HL-60 (cell line): ENCODE measurements around the gene CDT1.

Experiments
- DNase-seq, 2 experiments: peaks; one replicate each; pipeline ENCODE4 v3.0.0-alpha.2; 2010 to 2020; ENCODE audit warnings: low read depth in 1 of 2, low spot score in 1 of 2
- H3K27ac ChIP-seq: fragments of 250-450 bp; sonication (Bioruptor Pico); replicated peaks from 2 replicates; pipeline ENCODE4 v1.5.1; 2020; ENCODE audit warnings: mild to moderate bottlenecking, moderate library complexity
- H3K27me3 ChIP-seq: fragments of 250-450 bp; sonication (Bioruptor Pico); 2 replicates; pipeline ENCODE4 v1.5.1; 2021; ENCODE audit warnings: mild to moderate bottlenecking, moderate library complexity; ENCODE audit not compliant: insufficient read depth, poor library complexity, severe bottlenecking
- H3K4me3 ChIP-seq: replicated peaks from 2 replicates; pipeline ENCODE4 v1.5.1; 2011; ENCODE audit warnings: mild to moderate bottlenecking, control low read depth, low read length; ENCODE audit not compliant: insufficient read depth
- GABPA ChIP-seq: IDR thresholded peaks from 2 replicates; pipeline ENCODE4 v1.6.1; 2012; ENCODE audit warnings: low read depth
- POLR2AphosphoS5 ChIP-seq: IDR thresholded peaks from 2 replicates; pipeline ENCODE4 v1.6.1; 2012; ENCODE audit warnings: low read depth
- SPI1 ChIP-seq: IDR thresholded peaks from 2 replicates; pipeline ENCODE4 v1.6.1; 2012; ENCODE audit warnings: low read depth, mild to moderate bottlenecking, borderline replicate concordance
- long read RNA-seq: library from polyadenylated mRNA; unstranded; transcript quantifications from one replicate; pipeline ENCODE4 v2.0.0, GENCODE V29; 2020
- TF ChIP-seq, protein P1 (sequence below): IDR thresholded peaks from 2 replicates; pipeline ENCODE4 v1.6.1; 2012; ENCODE audit warnings: low read depth; ENCODE audit not compliant: insufficient replicate concordance
- TF ChIP-seq, protein P2 (sequence below): IDR thresholded peaks from one replicate; pipeline ENCODE4 v1.5.1; 2011; ENCODE audit warnings: low read length, control low read depth, inconsistent platforms; ENCODE audit not compliant: insufficient read depth

Gene CDT1
- long read RNA-seq, transcript CDT1-201 (10 exons, 3,240 nt), result major isoform, 27 of 93 reads
- long read RNA-seq, partial matches to known transcripts, result 59 of 93 reads
- long read RNA-seq, other reads (novel, unspliced or antisense), result 7 of 93 reads

DNA sequence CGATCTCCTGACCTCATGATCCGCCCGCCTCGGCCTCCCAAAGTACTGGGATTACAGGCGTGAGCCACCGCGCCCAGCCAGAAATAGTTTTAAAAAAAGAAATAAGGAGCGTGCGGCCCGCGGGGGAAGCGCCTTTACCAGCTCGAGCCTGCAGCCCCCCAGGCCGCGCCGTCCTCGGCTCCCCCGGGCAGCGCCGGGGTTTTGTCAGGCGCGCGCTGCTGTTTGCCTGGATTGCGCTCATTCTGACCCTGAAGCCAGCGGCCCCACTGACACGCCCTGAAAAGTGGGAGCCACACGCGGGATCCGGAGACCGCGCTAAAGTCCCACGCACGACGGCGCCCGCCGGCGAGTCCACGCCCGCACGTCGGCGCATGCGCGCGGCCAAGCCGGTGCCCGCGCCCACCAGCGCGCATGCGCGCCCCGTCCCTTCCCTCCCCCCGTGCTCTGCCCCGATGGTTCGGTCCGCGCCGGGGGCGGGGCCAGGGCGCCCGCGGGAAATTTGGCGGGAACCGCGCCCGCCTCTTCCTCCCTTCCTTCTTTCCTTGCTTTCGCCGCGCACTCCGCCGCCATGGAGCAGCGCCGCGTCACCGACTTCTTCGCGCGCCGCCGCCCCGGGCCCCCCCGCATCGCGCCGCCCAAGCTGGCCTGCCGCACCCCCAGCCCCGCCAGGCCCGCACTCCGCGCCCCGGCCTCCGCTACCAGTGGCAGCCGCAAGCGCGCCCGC lies at the start of gene CDT1:
Gene CDT1 (plus strand): TSS at position 526 of the 724 bp plus-strand sequence. CDS start 43 bp downstream, at position 569.
- DNase-seq, result peak in 1 of 2 experiments; percentile 55
- peak; percentile 39; the same call in 1 of the 2 replicates for TF ChIP-seq SPI1
- TF ChIP-seq GABPA, result no peak
- no peaks in the 10 kb centered on the region for H3K27me3 ChIP-seq
- H3K27ac ChIP-seq, result peak within 1 kb of the TSS; percentile 99
- H3K4me3 ChIP-seq, result peak within 1 kb of the TSS; percentile 67

DNA sequence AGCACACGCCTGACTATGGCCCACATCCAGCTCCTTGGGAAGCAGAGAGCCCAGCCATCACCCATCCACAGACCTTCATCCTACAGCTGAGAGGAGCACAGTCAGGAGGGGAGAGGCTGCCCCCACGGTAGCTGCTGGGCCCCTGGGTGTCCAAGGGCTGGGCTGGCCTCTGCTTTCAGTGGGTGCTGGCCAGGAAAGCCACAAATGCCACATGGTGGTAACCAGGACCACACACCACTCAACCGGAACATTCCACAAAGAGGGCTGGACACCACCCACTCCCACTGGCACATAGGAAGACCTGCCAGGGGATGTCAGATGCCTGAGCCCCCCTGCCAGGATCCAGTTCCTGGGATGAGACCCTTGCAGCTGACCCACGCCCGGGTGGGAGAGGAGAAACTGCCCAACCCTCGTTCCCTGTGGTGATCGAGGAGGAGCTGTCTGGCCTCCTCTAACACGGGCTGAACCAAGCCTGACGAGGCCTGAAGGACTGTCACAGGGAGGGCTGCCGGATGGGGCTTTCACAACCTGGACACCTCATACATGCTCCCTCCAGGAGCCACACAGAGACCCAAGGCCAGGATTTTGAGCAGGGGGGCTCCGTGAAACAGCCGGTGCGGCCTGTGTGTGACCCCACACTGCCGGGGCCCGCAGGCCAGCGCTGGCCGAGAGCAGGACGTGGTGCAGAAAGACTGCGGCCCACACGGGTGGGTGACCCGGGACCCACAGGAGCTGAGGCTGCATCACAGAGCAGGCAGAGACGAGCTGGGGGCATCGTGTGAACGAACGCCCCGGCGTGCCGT lies 49.3 kb upstream of the CDT1 start:
- TF ChIP-seq POLR2AphosphoS5 (no peak), SPI1 (no peak), GABPA (no peak)
- TF ChIP-seq, protein P1, sequence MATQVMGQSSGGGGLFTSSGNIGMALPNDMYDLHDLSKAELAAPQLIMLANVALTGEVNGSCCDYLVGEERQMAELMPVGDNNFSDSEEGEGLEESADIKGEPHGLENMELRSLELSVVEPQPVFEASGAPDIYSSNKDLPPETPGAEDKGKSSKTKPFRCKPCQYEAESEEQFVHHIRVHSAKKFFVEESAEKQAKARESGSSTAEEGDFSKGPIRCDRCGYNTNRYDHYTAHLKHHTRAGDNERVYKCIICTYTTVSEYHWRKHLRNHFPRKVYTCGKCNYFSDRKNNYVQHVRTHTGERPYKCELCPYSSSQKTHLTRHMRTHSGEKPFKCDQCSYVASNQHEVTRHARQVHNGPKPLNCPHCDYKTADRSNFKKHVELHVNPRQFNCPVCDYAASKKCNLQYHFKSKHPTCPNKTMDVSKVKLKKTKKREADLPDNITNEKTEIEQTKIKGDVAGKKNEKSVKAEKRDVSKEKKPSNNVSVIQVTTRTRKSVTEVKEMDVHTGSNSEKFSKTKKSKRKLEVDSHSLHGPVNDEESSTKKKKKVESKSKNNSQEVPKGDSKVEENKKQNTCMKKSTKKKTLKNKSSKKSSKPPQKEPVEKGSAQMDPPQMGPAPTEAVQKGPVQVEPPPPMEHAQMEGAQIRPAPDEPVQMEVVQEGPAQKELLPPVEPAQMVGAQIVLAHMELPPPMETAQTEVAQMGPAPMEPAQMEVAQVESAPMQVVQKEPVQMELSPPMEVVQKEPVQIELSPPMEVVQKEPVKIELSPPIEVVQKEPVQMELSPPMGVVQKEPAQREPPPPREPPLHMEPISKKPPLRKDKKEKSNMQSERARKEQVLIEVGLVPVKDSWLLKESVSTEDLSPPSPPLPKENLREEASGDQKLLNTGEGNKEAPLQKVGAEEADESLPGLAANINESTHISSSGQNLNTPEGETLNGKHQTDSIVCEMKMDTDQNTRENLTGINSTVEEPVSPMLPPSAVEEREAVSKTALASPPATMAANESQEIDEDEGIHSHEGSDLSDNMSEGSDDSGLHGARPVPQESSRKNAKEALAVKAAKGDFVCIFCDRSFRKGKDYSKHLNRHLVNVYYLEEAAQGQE, result no peak
- H3K27me3 ChIP-seq, result no peaks in the 10 kb centered on the region
- H3K4me3 ChIP-seq, result no peak overlapping the region
- no peak for DNase-seq
- no peak overlapping the region for H3K27ac ChIP-seq

DNA sequence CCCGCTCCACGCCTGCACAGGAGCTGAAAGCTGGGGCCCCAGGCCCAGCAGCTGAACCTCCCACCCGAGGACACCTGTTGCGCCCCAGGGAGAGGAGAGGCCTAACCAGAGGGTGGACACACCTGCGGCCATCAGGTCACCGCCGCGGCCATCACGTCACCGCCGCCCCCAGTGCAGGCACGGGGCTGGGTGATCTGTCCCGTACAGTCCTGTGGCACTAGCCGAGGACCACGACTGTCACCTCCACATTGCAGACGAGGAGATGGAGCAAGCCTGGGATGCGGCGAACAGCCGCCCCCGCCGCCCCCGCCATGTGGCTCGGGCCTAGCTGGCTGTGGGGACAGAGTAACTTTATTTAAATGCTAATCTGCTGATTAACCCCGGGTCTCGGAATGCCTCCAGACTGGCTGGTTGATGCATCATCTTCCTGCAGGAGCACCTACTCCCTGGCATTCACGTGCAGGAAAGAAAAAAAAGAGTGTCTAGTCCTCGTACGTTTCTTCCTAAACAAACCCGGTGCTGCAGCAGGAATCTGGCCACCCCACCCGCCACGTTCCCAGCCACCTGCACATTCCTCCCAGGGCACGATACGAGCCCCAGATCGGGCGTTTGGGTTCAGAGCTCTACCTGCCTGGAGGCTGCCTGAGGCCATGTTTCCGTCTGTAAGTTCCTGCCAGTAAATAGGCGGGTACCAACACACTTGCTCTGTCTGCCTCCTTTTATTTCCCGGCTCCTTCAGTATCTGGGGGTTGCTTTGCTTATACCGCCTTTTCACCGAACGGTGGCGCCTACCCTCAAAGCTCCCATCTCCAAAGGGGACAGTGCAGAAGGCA lies 48.5 kb upstream of the CDT1 start:
- peak in 1 of 2 experiments; percentile 21 for DNase-seq
- no peak overlapping the region for H3K27ac ChIP-seq
- no peak overlapping the region for H3K4me3 ChIP-seq
- H3K27me3 ChIP-seq, result no peaks in the 10 kb centered on the region
- no peak for TF ChIP-seq POLR2AphosphoS5
- TF ChIP-seq, protein P2, sequence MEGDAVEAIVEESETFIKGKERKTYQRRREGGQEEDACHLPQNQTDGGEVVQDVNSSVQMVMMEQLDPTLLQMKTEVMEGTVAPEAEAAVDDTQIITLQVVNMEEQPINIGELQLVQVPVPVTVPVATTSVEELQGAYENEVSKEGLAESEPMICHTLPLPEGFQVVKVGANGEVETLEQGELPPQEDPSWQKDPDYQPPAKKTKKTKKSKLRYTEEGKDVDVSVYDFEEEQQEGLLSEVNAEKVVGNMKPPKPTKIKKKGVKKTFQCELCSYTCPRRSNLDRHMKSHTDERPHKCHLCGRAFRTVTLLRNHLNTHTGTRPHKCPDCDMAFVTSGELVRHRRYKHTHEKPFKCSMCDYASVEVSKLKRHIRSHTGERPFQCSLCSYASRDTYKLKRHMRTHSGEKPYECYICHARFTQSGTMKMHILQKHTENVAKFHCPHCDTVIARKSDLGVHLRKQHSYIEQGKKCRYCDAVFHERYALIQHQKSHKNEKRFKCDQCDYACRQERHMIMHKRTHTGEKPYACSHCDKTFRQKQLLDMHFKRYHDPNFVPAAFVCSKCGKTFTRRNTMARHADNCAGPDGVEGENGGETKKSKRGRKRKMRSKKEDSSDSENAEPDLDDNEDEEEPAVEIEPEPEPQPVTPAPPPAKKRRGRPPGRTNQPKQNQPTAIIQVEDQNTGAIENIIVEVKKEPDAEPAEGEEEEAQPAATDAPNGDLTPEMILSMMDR, result no peak
- TF ChIP-seq GABPA, result no peak
- TF ChIP-seq, protein P1, result no peak
- TF ChIP-seq SPI1, result no peak

DNA sequence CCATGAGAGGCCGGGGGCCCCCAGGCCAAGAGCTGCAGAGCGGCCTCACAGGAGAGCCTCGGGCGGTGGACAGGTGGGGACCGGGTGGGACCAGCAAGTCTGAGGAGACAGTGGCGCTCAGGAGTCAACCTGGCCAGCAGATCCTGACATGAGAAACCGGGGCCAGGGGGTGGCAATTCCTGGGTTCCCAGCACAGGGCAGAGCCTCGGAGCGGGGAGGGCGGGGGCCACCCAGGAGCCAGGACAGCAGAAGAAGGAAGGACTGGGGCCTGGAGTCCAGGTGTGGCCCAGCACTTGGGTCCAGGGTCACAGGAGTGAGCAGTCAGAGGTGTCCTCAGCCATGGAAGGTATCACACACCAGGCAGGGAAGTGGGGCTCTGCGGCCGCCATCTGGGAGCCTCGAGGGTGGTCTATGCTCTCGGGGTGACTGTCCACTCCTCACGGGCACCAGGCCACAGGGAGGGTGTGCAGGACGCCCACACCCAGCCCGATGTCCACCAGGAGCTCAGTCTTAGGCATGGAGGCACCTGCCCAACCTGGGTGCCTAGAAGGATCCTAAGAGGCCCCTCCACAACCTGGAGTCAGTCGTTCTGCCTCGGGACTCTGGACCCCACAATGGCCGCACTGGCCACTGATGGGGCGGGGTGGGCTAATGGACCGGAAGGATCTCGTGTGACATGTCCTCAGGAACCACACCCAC lies 47.7 kb upstream of the CDT1 start:
- H3K4me3 ChIP-seq, result no peak overlapping the region
- DNase-seq, result no peak
- H3K27me3 ChIP-seq, result no peaks in the 10 kb centered on the region
- no peak overlapping the region for H3K27ac ChIP-seq
- TF ChIP-seq, protein P2, result no peak
- TF ChIP-seq POLR2AphosphoS5 (no peak), GABPA (no peak), SPI1 (no peak)
- TF ChIP-seq, protein P1, result no peak
